ENCODE results near the gene BCAP29.
A peak's percentile ranks its signal among the peaks of the same experiment; 100 is the strongest.

Gene BCAP29

DNA sequence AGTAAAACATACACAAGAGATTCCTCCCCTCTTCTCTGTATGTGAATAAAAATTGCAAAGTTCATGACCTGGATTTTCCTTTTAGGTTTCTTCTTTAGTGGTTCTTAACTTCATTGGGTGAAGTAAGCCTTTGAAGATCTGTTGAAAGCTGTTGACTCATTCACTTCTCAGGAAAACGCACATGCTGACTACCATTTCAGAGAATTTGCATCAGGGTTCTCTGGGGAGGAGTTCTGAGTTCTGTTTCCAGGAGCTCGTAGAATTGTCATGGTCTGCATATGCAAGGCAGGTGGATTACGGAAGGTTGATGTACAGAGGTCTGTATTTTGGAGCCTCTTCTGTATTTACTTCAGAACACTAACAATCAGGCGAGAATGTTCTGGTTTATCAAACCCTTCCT is 79.6 kb downstream of the BCAP29 start:
- TF ChIP-seq, protein P1, sequence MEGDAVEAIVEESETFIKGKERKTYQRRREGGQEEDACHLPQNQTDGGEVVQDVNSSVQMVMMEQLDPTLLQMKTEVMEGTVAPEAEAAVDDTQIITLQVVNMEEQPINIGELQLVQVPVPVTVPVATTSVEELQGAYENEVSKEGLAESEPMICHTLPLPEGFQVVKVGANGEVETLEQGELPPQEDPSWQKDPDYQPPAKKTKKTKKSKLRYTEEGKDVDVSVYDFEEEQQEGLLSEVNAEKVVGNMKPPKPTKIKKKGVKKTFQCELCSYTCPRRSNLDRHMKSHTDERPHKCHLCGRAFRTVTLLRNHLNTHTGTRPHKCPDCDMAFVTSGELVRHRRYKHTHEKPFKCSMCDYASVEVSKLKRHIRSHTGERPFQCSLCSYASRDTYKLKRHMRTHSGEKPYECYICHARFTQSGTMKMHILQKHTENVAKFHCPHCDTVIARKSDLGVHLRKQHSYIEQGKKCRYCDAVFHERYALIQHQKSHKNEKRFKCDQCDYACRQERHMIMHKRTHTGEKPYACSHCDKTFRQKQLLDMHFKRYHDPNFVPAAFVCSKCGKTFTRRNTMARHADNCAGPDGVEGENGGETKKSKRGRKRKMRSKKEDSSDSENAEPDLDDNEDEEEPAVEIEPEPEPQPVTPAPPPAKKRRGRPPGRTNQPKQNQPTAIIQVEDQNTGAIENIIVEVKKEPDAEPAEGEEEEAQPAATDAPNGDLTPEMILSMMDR (IDR thresholded peaks at IDR 0.05; ENCODE audit: control insufficient read depth, insufficient read depth, low read depth, low read length, missing control alignments): no peak
- DNase-seq (ENCODE audit: low read depth): peak; percentile 67
- no peak overlapping the region for H3K4me3 ChIP-seq (ENCODE audit: control insufficient read depth, low read depth, low read length)

DNA sequence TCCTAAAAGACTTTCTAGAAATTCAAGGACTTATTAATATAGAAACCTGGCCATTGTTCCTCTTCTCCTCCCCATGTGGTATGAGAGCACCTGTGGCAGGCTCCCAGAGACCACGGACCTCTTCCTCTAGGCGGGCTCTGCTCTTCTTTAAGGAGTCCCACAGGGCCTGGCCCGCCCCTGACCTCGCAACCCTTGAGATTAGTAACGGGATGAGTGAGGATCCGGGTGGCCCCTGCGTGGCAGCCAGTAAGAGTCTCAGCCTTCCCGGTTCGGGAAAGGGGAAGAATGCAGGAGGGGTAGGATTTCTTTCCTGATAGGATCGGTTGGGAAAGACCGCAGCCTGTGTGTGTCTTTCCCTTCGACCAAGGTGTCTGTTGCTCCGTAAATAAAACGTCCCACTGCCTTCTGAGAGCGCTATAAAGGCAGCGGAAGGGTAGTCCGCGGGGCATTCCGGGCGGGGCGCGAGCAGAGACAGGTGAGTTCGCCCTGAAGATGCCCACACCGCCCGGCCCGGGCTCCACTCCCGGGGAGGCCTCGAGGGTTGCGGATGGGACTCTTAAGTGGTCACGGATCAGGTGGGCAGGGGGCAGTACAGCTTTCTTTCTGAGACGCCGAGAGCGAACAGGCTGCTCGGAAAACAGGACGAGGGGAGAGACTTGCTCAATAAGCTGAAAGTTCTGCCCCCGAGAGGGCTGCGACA is 80.5 kb downstream of the BCAP29 start, which contains the start of gene SLC26A4:
SLC26A4 (plus strand) TSS at position 448 of the 700 bp plus-strand sequence. CDS start 814 bp downstream, outside the sequence.
- TF ChIP-seq, protein P1 (IDR thresholded peaks at IDR 0.05; ENCODE audit: control insufficient read depth, insufficient read depth, low read depth, low read length, missing control alignments): no peak
- DNase-seq (ENCODE audit: low read depth): no peak
- peak within 1 kb of the TSS; percentile 37 for H3K4me3 ChIP-seq (ENCODE audit: control insufficient read depth, low read depth, low read length)

DNA sequence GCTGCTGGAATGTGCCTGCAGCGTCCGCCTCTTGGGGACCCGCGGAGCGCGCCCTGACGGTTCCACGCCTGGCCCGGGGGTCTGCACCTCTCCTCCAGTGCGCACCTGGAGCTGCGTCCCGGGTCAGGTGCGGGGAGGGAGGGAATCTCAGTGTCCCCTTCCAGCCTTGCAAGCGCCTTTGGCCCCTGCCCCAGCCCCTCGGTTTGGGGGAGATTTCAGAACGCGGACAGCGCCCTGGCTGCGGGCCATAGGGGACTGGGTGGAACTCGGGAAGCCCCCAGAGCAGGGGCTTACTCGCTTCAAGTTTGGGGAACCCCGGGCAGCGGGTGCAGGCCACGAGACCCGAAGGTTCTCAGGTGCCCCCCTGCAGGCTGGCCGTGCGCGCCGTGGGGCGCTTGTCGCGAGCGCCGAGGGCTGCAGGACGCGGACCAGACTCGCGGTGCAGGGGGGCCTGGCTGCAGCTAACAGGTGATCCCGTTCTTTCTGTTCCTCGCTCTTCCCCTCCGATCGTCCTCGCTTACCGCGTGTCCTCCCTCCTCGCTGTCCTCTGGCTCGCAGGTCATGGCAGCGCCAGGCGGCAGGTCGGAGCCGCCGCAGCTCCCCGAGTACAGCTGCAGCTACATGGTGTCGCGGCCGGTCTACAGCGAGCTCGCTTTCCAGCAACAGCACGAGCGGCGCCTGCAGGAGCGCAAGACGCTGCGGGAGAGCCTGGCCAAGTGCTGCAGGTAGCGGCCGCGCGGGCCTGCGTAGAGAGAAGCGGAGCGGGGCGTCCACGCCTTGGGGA is 81.2 kb downstream of the BCAP29 start:
- DNase-seq (ENCODE audit: low read depth): no peak
- TF ChIP-seq, protein P1 (IDR thresholded peaks at IDR 0.05; ENCODE audit: control insufficient read depth, insufficient read depth, low read depth, low read length, missing control alignments): no peak
- H3K4me3 ChIP-seq (ENCODE audit: control insufficient read depth, low read depth, low read length): peak overlapping the region; percentile 37

DNA sequence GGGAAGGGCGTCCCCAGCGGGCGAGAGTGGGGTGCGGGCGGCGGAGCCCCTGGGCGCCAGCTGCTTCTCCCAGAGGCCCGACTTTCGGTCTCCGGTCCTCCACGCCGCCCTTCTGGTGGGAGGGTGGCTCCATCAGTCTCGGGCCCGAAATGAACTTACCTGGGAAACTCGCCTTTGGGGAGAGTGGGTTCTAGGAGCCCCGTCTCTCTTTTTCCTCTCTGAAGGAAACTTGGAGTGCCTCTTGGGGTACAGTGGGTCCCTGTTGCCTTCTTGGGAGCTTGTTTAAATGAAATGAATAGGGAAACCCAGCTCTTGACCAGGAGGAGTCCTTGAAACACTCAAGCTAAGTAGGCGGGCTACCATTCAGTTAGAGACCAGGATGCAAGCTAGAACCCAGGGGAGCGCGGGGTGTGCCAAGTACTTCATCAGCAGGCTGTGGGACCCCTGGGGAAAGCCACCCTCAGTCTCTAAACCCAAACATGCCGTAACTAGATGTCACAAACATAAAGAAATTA is 81.9 kb downstream of the BCAP29 start:
- TF ChIP-seq, protein P1 (IDR thresholded peaks at IDR 0.05; ENCODE audit: control insufficient read depth, insufficient read depth, low read depth, low read length, missing control alignments): peak; percentile 27
- no peak for DNase-seq (ENCODE audit: low read depth)
- H3K4me3 ChIP-seq (ENCODE audit: control insufficient read depth, low read depth, low read length): peak overlapping the region; percentile 37

DNA sequence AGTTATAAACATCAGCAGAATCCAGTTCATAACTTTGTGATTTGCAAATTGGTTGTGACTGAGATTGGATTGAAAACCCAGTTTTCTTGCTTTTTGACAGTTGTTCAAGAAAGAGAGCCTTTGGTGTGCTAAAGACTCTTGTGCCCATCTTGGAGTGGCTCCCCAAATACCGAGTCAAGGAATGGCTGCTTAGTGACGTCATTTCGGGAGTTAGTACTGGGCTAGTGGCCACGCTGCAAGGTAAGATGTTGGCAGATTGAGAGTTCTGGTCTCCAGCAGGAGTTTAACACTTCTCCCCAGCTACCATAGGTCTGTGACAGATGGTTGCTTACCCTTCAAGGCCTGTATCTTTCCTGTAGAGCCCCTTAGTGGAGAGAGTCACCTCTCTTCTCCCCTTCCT is 83.2 kb downstream of the BCAP29 start:
- TF ChIP-seq, protein P1 (IDR thresholded peaks at IDR 0.05; ENCODE audit: control insufficient read depth, insufficient read depth, low read depth, low read length, missing control alignments): no peak
- DNase-seq (ENCODE audit: low read depth): no peak
- no peak overlapping the region for H3K4me3 ChIP-seq (ENCODE audit: control insufficient read depth, low read depth, low read length)

DNA sequence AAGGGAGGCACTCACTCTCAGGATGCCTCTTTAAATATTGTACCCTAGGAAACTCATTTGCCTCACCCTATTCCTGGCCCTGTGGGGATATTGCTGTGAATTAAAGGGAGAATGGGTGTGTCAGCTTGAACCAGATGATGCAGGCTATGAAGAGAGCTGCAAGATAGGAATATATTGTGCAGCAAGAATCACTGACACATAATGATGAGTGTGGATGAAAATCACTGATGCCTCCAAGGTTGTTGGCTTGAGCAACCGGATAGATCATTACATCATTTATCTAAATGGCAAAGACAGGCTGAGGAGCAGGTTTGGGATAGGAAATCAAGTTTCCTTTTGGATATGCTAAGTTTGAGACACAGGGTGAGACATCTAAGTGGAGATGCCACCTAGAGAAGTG is 86.7 kb downstream of the BCAP29 start:
- no peak overlapping the region for H3K4me3 ChIP-seq (ENCODE audit: control insufficient read depth, low read depth, low read length)
- DNase-seq (ENCODE audit: low read depth): no peak
- TF ChIP-seq, protein P1 (IDR thresholded peaks at IDR 0.05; ENCODE audit: control insufficient read depth, insufficient read depth, low read depth, low read length, missing control alignments): no peak

Data from AG09309 (cell line).